ENCODE data around the gene ITGB3. TPM values are rescaled to one million over a fixed set of nuclear protein-coding genes. Genes with fewer than 3 reads are reported as not detected.

ITGB3 gene
- total RNA-seq, 1 experiment from 2014 or later, result not detected

- DNase-seq (ENCODE audit: low read depth, low spot score) (no peak), ATAC-seq (no peak)
- H3K27me3 ChIP-seq (ENCODE audit: insufficient read depth, low read length), result no peaks in the 10 kb centered on the region
- no peaks in the 10 kb centered on the region for H3K4me1 ChIP-seq (ENCODE audit: control insufficient read depth in 1 of 2, insufficient read depth in 2 of 2, low read length in 2 of 2)
- intact Hi-C loops (cut with micrococcal nuclease), result no loop called here
- POLR2A ChIA-PET, result no interaction called here
- no peaks in the 10 kb centered on the region for H3K9me2 ChIP-seq (ENCODE audit: insufficient read depth)
- no peak overlapping the region for H3K4me3 ChIP-seq (replicated peaks in 1 of 2; ENCODE audit: low read depth in 1 of 2, low read length in 2 of 2)
- H2AFZ ChIP-seq (ENCODE audit: low read depth, low read length, poor library complexity, severe bottlenecking), result no peak overlapping the region
- no peaks in the 10 kb centered on the region for H4K20me1 ChIP-seq (ENCODE audit: insufficient read depth)
- no peak overlapping the region for H3K9ac ChIP-seq (ENCODE audit: low read length)
- no peaks in the 10 kb centered on the region for H3K36me3 ChIP-seq (ENCODE audit: control insufficient read depth in 1 of 2, insufficient read depth in 2 of 2, low read length in 2 of 2)
- H3K79me2 ChIP-seq (ENCODE audit: insufficient read depth, low read length), result no peaks in the 10 kb centered on the region
- no peak overlapping the region for H3K4me2 ChIP-seq (ENCODE audit: low read length)
- no peak for TF ChIP-seq SIN3A (IDR thresholded peaks at IDR 0.05; ENCODE audit: low read depth)
- no peak for TF ChIP-seq ZBTB33 (IDR thresholded peaks at IDR 0.05; ENCODE audit: extremely low read depth, insufficient replicate concordance, low read length)
- TF ChIP-seq SP1 (IDR thresholded peaks at IDR 0.05; ENCODE audit: low read depth), result no peak
- no peak for TF ChIP-seq JUND (IDR thresholded peaks at IDR 0.05)
- TF ChIP-seq EZH2 (IDR thresholded peaks at IDR 0.05), result no peak
- no peak for TF ChIP-seq ZFX (IDR thresholded peaks at IDR 0.05)
- RAD21 ChIA-PET (ENCODE audit: low non-redundant PET in 1 of 2, low total read pairs in 2 of 2, uncharacterized antibody in 2 of 2, unreplicated experiment in 2 of 2), result no interaction called here
- H3K9me3 ChIP-seq (ENCODE audit: control insufficient read depth in 1 of 2, insufficient read depth in 1 of 2, low read depth in 1 of 2, low read length in 2 of 2), result no peaks in the 10 kb centered on the region
- no peak overlapping the region for H3K27ac ChIP-seq (ENCODE audit: low read depth, low read length)
- CTCF ChIA-PET, result no interaction called here
- no TSS peak for BruUV-seq (replicated peaks)
Observed at GRCh38 chr17:47332287-47332686, 78.7 kb downstream of the ITGB3 start.

- Histone ChIP-seq H3K9me2 (ENCODE audit: insufficient read depth) (no peaks in the 10 kb centered on the region), H3K27me3 (ENCODE audit: insufficient read depth, low read length) (no peaks in the 10 kb centered on the region), H3K4me1 (ENCODE audit: control insufficient read depth in 1 of 2, insufficient read depth in 2 of 2, low read length in 2 of 2) (no peaks in the 10 kb centered on the region), H3K27ac (ENCODE audit: low read depth, low read length) (no peak overlapping the region), H3K79me2 (ENCODE audit: insufficient read depth, low read length) (no peaks in the 10 kb centered on the region), H3K4me2 (ENCODE audit: low read length) (no peak overlapping the region), H3K4me3 (replicated peaks in 1 of 2; ENCODE audit: low read depth in 1 of 2, low read length in 2 of 2) (no peak overlapping the region), H3K9ac (ENCODE audit: low read length) (no peak overlapping the region), H3K36me3 (ENCODE audit: control insufficient read depth in 1 of 2, insufficient read depth in 2 of 2, low read length in 2 of 2) (no peaks in the 10 kb centered on the region), H3K9me3 (ENCODE audit: control insufficient read depth in 1 of 2, insufficient read depth in 1 of 2, low read depth in 1 of 2, low read length in 2 of 2) (no peaks in the 10 kb centered on the region), H4K20me1 (ENCODE audit: insufficient read depth) (no peaks in the 10 kb centered on the region), H2AFZ (ENCODE audit: low read depth, low read length, poor library complexity, severe bottlenecking) (no peak overlapping the region)
- intact Hi-C loops (cut with micrococcal nuclease), result no loop called here
- TF ChIP-seq CBX3 (IDR thresholded peaks at IDR 0.05; ENCODE audit: low read depth) (no peak), ELF1 (IDR thresholded peaks at IDR 0.05; ENCODE audit: borderline replicate concordance, low read depth) (no peak), FOSL1 (IDR thresholded peaks at IDR 0.05; ENCODE audit: low read depth) (no peak)
- TF ChIP-seq, protein P1, sequence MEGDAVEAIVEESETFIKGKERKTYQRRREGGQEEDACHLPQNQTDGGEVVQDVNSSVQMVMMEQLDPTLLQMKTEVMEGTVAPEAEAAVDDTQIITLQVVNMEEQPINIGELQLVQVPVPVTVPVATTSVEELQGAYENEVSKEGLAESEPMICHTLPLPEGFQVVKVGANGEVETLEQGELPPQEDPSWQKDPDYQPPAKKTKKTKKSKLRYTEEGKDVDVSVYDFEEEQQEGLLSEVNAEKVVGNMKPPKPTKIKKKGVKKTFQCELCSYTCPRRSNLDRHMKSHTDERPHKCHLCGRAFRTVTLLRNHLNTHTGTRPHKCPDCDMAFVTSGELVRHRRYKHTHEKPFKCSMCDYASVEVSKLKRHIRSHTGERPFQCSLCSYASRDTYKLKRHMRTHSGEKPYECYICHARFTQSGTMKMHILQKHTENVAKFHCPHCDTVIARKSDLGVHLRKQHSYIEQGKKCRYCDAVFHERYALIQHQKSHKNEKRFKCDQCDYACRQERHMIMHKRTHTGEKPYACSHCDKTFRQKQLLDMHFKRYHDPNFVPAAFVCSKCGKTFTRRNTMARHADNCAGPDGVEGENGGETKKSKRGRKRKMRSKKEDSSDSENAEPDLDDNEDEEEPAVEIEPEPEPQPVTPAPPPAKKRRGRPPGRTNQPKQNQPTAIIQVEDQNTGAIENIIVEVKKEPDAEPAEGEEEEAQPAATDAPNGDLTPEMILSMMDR (IDR thresholded peaks at IDR 0.05 in 2 of 3, conservative IDR thresholded peaks at IDR 0.05 in 1 of 3; ENCODE audit: borderline replicate concordance in 1 of 3, insufficient read depth in 1 of 3, low read depth in 2 of 3, low read length in 2 of 3), result no peak
- DNase-seq (ENCODE audit: low read depth, low spot score), result no peak
- ChIA-PET CTCF (no interaction called here), RAD21 (ENCODE audit: low non-redundant PET in 1 of 2, low total read pairs in 2 of 2, uncharacterized antibody in 2 of 2, unreplicated experiment in 2 of 2) (no interaction called here), POLR2A (no interaction called here)
- no TSS peak for BruUV-seq (replicated peaks)
- ATAC-seq, result no peak
Observed at GRCh38 chr17:47335101-47335936, 81.7 kb downstream of the ITGB3 start.

All from HCT116 (cell line).